ENCODE measurements around the gene GUCY2C. TPM values are rescaled to one million over a fixed set of nuclear protein-coding genes. Genes with fewer than 3 reads are reported as not detected.
"Not testable (repeated sequence)": the region's sequence is repeated elsewhere in the genome, so short reads cannot be mapped to it uniquely, and the experiment has no call there.

Gene GUCY2C
- polyA plus RNA-seq, 1 experiment: not detected

DNA sequence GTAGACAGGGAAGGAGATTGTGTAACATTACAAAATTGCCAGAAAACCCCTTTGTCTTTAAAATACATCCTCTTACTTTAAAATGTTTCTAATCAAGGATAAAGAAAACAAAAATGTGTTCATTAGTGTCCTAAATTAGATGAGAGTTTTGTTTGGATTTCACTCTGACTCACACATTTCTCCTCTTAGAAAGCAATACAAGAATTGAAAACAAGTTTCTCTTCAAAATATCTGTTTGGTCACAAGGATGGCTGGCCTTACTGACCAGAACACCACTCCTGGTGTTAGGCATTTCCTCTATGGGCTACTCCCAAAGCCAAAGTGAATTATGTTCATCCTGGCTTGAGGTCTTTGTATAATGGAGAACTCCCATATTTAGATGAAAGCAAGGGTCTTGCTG lies 6.4 kb downstream of the GUCY2C start:
- CTCF ChIA-PET: no interaction called here
- TF ChIP-seq, protein P1, sequence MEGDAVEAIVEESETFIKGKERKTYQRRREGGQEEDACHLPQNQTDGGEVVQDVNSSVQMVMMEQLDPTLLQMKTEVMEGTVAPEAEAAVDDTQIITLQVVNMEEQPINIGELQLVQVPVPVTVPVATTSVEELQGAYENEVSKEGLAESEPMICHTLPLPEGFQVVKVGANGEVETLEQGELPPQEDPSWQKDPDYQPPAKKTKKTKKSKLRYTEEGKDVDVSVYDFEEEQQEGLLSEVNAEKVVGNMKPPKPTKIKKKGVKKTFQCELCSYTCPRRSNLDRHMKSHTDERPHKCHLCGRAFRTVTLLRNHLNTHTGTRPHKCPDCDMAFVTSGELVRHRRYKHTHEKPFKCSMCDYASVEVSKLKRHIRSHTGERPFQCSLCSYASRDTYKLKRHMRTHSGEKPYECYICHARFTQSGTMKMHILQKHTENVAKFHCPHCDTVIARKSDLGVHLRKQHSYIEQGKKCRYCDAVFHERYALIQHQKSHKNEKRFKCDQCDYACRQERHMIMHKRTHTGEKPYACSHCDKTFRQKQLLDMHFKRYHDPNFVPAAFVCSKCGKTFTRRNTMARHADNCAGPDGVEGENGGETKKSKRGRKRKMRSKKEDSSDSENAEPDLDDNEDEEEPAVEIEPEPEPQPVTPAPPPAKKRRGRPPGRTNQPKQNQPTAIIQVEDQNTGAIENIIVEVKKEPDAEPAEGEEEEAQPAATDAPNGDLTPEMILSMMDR (IDR thresholded peaks at IDR 0.05; ENCODE audit: low read depth, low read length): no peak
- Histone ChIP-seq H3K4me3 (ENCODE audit: low read depth, low read length) (no peak overlapping the region), H3K27ac (ENCODE audit: low read depth, low read length) (no peak overlapping the region), H3K27me3 (ENCODE audit: control insufficient read depth, insufficient read depth, low read length) (no peaks in the 10 kb centered on the region), H3K9me3 (ENCODE audit: control insufficient read depth, insufficient read depth, low read length) (no peaks in the 10 kb centered on the region)
- no peak for DNase-seq (ENCODE audit: low read depth, low spot score)
- POLR2A ChIA-PET: no interaction called here

DNA sequence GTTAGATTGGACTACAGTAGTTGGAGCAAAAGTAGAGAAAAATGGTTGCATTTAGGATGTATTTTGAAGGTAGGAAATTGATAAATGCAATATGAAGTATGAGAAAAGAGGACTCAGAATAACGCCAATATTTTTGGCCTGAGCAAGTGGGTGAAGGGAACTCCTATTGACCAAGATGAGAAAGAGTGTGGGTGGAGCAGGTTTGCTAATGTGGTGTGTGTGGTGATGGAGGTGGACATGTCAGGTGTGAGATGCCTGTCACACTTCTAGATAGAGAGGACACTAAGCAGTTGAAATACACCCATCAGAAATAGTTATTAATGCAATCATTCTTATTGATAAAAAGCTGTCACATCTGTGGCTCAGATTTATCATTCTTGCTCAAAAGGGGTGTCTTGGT lies 7.3 kb downstream of the GUCY2C start:
- no peaks in the 10 kb centered on the region for H3K27me3 ChIP-seq (ENCODE audit: control insufficient read depth, insufficient read depth, low read length)
- no peak overlapping the region for H3K27ac ChIP-seq (ENCODE audit: low read depth, low read length)
- H3K9me3 ChIP-seq (ENCODE audit: control insufficient read depth, insufficient read depth, low read length): no peaks in the 10 kb centered on the region
- CTCF ChIA-PET: no interaction called here
- H3K4me3 ChIP-seq (ENCODE audit: low read depth, low read length): no peak overlapping the region
- TF ChIP-seq, protein P1 (IDR thresholded peaks at IDR 0.05; ENCODE audit: low read depth, low read length): no peak
- POLR2A ChIA-PET: no interaction called here
- no peak for DNase-seq (ENCODE audit: low read depth, low spot score)

DNA sequence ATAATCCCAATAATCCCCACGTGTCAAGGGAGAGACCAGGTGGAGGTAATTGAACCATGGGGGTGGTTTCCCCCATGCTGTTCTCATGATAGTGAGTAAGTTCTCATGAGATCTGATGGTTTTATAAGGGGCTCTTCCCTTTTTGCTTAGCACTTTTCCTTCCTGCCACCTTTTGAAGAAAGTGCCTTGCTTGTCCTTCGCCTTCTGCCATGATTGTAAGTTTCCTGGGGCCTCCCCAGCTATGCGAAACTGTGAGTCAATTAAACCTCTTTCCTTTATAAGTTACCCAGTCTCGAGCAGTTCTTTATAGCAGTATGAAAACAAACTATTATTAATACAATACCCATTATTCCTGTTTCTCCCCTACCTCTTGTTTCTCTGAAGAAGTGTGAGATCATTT lies 14.2 kb downstream of the GUCY2C start:
- DNase-seq (ENCODE audit: low read depth, low spot score); CTCF ChIA-PET: not testable (repeated sequence)

DNA sequence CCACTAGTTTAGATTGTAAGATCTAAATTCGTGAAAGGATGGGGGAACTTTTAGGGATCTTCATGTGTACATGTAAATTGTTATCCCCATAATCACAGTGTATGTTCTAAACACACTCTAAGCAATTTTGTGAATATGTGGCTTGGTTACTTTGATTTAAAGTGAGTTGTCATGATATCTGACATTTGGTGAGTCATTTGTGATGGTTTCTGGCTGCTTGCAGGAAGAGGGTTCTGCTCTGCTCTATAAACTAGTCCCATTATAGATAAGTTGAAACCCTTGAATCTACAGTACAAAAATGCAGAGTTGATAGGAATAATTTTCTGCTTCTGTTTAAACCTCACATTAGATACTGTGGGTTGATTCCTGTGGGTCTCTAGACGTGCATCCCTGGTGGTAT lies 14.8 kb downstream of the GUCY2C start:
- TF ChIP-seq, protein P1 (IDR thresholded peaks at IDR 0.05; ENCODE audit: low read depth, low read length): no peak
- Histone ChIP-seq H3K9me3 (ENCODE audit: control insufficient read depth, insufficient read depth, low read length) (no peaks in the 10 kb centered on the region), H3K27ac (ENCODE audit: low read depth, low read length) (no peak overlapping the region), H3K4me3 (ENCODE audit: low read depth, low read length) (no peak overlapping the region), H3K27me3 (ENCODE audit: control insufficient read depth, insufficient read depth, low read length) (no peaks in the 10 kb centered on the region)
- DNase-seq (ENCODE audit: low read depth, low spot score): no peak
- ChIA-PET POLR2A (no interaction called here), CTCF (no interaction called here)

More for the DNA sequence above, 14.2 kb downstream of the GUCY2C start:
- H3K27me3 ChIP-seq (ENCODE audit: control insufficient read depth, insufficient read depth, low read length); H3K27ac ChIP-seq (ENCODE audit: low read depth, low read length); H3K9me3 ChIP-seq (ENCODE audit: control insufficient read depth, insufficient read depth, low read length); H3K4me3 ChIP-seq (ENCODE audit: low read depth, low read length); POLR2A ChIA-PET: not testable (repeated sequence)

DNA sequence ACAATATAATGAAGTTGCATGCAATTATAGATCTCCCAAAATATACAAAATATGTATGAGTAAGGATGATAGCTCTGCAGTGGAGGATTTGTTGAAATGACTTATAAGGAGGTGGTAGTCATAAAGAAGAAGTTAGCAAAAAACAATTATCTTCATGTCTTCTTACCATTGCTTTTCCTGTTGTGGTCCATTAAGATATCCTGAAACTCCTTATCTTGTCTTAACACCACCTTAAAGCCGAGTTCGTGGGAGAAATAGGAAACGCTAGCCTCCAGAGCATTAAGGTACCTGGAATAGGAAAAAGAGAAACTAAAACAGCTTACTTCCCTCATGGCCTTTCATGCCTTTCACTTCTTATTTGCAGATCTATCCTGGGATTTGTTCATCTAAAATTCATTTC lies 15.2 kb downstream of the GUCY2C start:
- no peak overlapping the region for H3K27ac ChIP-seq (ENCODE audit: low read depth, low read length)
- ChIA-PET POLR2A (no interaction called here), CTCF (no interaction called here)
- H3K4me3 ChIP-seq (ENCODE audit: low read depth, low read length): no peak overlapping the region
- TF ChIP-seq, protein P1 (IDR thresholded peaks at IDR 0.05; ENCODE audit: low read depth, low read length): no peak
- no peaks in the 10 kb centered on the region for H3K9me3 ChIP-seq (ENCODE audit: control insufficient read depth, insufficient read depth, low read length)
- H3K27me3 ChIP-seq (ENCODE audit: control insufficient read depth, insufficient read depth, low read length): no peaks in the 10 kb centered on the region
- no peak for DNase-seq (ENCODE audit: low read depth, low spot score)
